Osteoblast (primary cell): ENCODE measurements around the gene DNAJB2. TPM values are rescaled to one million over a fixed set of nuclear protein-coding genes. Genes with fewer than 3 reads are reported as not detected.

ENCODE experiments used
- DNase-seq: peaks from one replicate; pipeline ENCODE4 v3.0.0; 2011; ENCODE audit warnings: low spot score, mixed read lengths; ENCODE audit not compliant: insufficient read length; ENCODE audit errors: missing footprints
- H2AFZ ChIP-seq: 2 replicates; pipeline ENCODE4 v1.6.0; 2011; ENCODE audit warnings: mild to moderate bottlenecking, low read length
- H3K27ac ChIP-seq: 2 replicates; pipeline ENCODE4 v1.5.1; 2011; ENCODE audit warnings: mild to moderate bottlenecking, low read depth, low read length, moderate library complexity
- H3K27me3 ChIP-seq: 2 replicates; pipeline ENCODE4 v1.6.0; 2012; ENCODE audit warnings: mild to moderate bottlenecking, control low read depth, inconsistent platforms, low read length, moderate library complexity; ENCODE audit not compliant: insufficient read depth
- H3K36me3 ChIP-seq: 2 replicates; pipeline ENCODE4 v1.5.1; 2011; ENCODE audit warnings: mild to moderate bottlenecking, low read length, control low read depth, moderate library complexity; ENCODE audit not compliant: insufficient read depth
- H3K4me1 ChIP-seq: 2 replicates; pipeline ENCODE4 v1.5.1; 2011; ENCODE audit warnings: mild to moderate bottlenecking, low read length, control low read depth, moderate library complexity; ENCODE audit not compliant: insufficient read depth
- H3K4me2 ChIP-seq: 2 replicates; pipeline ENCODE4 v1.6.0; 2011; ENCODE audit warnings: mild to moderate bottlenecking, low read length; ENCODE audit not compliant: insufficient read depth
- H3K4me3 ChIP-seq: fragments of 200-600 bp; sonication (generic); 3 replicates; pipeline ENCODE4 v1.5.1; 2012; ENCODE audit warnings: mild to moderate bottlenecking, low read length, inconsistent platforms; ENCODE audit not compliant: insufficient read depth
- H3K79me2 ChIP-seq: 2 replicates; pipeline ENCODE4 v1.6.0; 2012; ENCODE audit warnings: mild to moderate bottlenecking, low read length, control low read depth, inconsistent platforms; ENCODE audit not compliant: insufficient read depth
- H3K9me3 ChIP-seq: 2 replicates; pipeline ENCODE4 v1.5.1; 2011; ENCODE audit warnings: low read depth, low read length, control low read depth
- H4K20me1 ChIP-seq: 2 replicates; pipeline ENCODE4 v1.6.0; 2012; ENCODE audit warnings: mild to moderate bottlenecking, low read length, control low read depth; ENCODE audit not compliant: insufficient read depth
- total RNA-seq: library from RNA; depleted of rRNA; stranded (reverse); fragments of >200 nt; gene quantifications from 2 replicates; pipeline ENCODE4 v1.2.3, GENCODE V29; 2012
- TF ChIP-seq, protein P1 (sequence below): IDR thresholded peaks from 2 replicates; pipeline ENCODE4 v1.5.1; 2011; ENCODE audit warnings: mild to moderate bottlenecking, low read depth, low read length, moderate library complexity; ENCODE audit errors: extremely low read depth

The DNAJB2 gene
- total RNA-seq, 1 donor = 41.3 TPM

DNA sequence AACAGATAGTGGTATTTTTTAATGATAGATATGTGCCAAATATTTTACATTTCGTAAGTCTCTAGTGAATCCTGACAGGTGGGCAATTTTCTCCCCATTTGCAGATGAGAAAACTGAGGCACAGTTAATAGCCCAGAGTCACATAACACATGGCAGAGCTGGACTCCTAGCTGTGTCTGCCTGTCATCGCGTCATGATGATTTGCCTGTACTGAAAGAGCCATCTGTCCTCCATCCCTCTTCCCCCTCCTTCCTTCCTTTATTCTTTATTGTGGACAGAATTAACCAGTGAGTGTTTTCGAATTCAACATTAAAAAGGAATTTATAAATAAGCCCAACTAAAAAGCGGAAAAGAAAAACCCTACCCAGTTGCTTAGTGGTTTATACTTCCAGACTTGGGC lies 3.2 kb downstream of the DNAJB2 start:
- H3K4me1 ChIP-seq = peaks cover 32% of the 10 kb centered on the region
- peaks cover 7% of the 10 kb centered on the region for H4K20me1 ChIP-seq
- H3K79me2 ChIP-seq = peaks cover 15% of the 10 kb centered on the region
- no peaks in the 10 kb centered on the region for H3K9me3 ChIP-seq
- no peak overlapping the region for H3K4me3 ChIP-seq
- no peak overlapping the region for H2AFZ ChIP-seq
- no peaks in the 10 kb centered on the region for H3K27me3 ChIP-seq
- H3K36me3 ChIP-seq = peaks cover 38% of the 10 kb centered on the region
- no peak overlapping the region for H3K27ac ChIP-seq
- TF ChIP-seq, protein P1, sequence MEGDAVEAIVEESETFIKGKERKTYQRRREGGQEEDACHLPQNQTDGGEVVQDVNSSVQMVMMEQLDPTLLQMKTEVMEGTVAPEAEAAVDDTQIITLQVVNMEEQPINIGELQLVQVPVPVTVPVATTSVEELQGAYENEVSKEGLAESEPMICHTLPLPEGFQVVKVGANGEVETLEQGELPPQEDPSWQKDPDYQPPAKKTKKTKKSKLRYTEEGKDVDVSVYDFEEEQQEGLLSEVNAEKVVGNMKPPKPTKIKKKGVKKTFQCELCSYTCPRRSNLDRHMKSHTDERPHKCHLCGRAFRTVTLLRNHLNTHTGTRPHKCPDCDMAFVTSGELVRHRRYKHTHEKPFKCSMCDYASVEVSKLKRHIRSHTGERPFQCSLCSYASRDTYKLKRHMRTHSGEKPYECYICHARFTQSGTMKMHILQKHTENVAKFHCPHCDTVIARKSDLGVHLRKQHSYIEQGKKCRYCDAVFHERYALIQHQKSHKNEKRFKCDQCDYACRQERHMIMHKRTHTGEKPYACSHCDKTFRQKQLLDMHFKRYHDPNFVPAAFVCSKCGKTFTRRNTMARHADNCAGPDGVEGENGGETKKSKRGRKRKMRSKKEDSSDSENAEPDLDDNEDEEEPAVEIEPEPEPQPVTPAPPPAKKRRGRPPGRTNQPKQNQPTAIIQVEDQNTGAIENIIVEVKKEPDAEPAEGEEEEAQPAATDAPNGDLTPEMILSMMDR = no peak
- DNase-seq = no peak
- no peak overlapping the region for H3K4me2 ChIP-seq

DNA sequence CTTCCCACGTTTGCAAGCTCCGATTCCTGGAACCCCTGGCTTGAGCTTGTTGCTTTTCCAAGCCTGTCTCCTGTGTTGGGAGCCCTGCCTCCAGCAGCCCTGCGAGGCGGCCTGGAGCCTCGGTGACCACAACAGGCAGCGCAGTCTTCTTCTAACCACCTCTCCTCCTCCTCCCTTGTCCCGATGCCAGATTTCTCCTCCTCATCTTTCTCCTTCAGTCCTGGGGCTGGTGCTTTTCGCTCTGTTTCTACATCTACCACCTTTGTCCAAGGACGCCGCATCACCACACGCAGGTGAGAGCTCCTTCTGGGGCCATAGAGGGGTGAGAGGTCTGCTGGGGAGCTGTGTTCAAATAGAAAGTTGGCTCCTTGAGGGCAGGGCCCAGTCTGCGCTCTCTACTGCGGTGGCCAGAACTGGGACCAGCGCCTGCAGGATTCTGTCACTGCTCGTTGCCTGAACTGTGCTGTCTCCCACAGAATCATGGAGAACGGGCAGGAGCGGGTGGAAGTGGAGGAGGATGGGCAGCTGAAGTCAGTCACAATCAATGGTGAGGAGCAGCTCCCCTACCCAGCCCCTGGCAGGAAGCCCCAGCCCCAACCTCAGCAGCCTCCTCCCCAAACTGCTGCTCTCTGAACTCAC lies 3.9 kb downstream of the DNAJB2 start:
- H3K4me2 ChIP-seq = no peak overlapping the region
- peak; percentile 83 for DNase-seq
- H3K79me2 ChIP-seq = peaks cover 15% of the 10 kb centered on the region
- H3K27me3 ChIP-seq = no peaks in the 10 kb centered on the region
- TF ChIP-seq, protein P1 = no peak
- no peak overlapping the region for H3K4me3 ChIP-seq
- peaks cover 25% of the 10 kb centered on the region for H3K4me1 ChIP-seq
- peaks cover 38% of the 10 kb centered on the region for H3K36me3 ChIP-seq
- H4K20me1 ChIP-seq = peaks cover 7% of the 10 kb centered on the region
- no peak overlapping the region for H3K27ac ChIP-seq
- H2AFZ ChIP-seq = no peak overlapping the region
- no peaks in the 10 kb centered on the region for H3K9me3 ChIP-seq

DNA sequence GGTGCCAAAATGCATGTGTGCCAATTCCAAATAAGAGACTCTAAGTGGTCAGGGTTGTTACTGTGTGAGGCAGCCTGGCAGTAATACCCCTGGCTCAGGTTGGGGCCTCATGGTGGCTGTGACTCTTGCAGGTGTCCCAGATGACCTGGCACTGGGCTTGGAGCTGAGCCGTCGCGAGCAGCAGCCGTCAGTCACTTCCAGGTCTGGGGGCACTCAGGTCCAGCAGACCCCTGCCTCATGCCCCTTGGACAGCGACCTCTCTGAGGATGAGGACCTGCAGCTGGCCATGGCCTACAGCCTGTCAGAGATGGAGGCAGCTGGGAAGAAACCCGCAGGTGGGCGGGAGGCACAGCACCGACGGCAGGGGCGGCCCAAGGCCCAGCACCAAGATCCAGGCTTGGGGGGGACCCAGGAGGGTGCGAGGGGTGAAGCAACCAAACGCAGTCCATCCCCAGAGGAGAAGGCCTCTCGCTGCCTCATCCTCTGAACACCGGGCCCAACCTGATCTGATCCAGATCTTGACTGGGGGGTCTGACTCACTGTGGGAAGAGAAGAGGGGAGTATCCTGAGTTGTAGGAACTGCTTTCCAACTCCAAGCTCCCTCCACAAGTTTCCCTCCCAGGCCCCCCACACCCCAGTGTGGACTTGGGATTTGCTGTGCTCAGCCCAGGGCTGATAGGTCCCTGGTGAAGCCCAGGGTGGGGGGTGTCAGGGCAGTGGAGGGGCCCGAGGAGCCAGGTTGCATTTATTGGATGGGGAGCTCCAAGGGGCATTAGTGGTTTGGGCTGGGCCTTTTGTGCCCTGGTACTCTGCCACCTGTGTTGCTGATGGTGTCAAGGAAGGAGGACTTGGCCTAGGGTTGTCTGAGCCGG lies 5.6 kb downstream of the DNAJB2 start:
- TF ChIP-seq, protein P1 = no peak
- Histone ChIP-seq H3K9me3 (no peaks in the 10 kb centered on the region), H3K4me1 (peaks cover 23% of the 10 kb centered on the region), H3K4me2 (no peak overlapping the region), H3K4me3 (no peak overlapping the region), H3K36me3 (peaks cover 38% of the 10 kb centered on the region), H3K79me2 (peaks cover 15% of the 10 kb centered on the region), H4K20me1 (peaks cover 7% of the 10 kb centered on the region), H3K27ac (no peak overlapping the region), H2AFZ (no peak overlapping the region), H3K27me3 (no peaks in the 10 kb centered on the region)
- peak; percentile 41 for DNase-seq

DNA sequence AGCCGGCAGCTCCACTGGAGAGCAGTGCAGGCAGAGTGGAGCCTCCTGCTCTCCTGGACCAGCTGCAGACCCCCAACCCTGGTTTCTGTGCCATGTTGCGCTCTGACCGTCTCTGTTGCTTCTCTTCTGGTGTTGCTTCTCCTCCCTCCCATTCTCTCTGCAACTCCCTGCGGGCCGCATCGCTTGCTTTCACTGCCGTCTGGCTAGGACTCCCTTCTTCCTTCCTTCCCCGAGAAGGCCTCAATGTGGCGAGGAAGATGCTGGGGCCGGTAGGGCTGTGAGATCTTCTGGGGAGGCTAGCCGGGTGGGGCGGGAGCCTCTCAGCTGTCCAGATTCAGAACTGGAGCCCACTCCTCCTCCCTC lies 6.2 kb downstream of the DNAJB2 start:
- no peak overlapping the region for H3K27ac ChIP-seq
- H2AFZ ChIP-seq = no peak overlapping the region
- DNase-seq = peak; percentile 75
- peaks cover 9% of the 10 kb centered on the region for H3K79me2 ChIP-seq
- no peak overlapping the region for H3K4me3 ChIP-seq
- TF ChIP-seq, protein P1 = no peak
- peaks cover 36% of the 10 kb centered on the region for H3K36me3 ChIP-seq
- no peak overlapping the region for H3K4me2 ChIP-seq
- no peaks in the 10 kb centered on the region for H3K9me3 ChIP-seq
- peaks cover 5% of the 10 kb centered on the region for H4K20me1 ChIP-seq
- no peaks in the 10 kb centered on the region for H3K27me3 ChIP-seq
- H3K4me1 ChIP-seq = peaks cover 23% of the 10 kb centered on the region
